Measurements from ENCODE around the gene AURKB. TPM values are rescaled to one million over a fixed set of nuclear protein-coding genes. Genes with fewer than 3 reads are reported as not detected.

Gene AURKB
- total RNA-seq, 1 donor from 2014 or later: 15.7 TPM

- TF ChIP-seq, protein P1, sequence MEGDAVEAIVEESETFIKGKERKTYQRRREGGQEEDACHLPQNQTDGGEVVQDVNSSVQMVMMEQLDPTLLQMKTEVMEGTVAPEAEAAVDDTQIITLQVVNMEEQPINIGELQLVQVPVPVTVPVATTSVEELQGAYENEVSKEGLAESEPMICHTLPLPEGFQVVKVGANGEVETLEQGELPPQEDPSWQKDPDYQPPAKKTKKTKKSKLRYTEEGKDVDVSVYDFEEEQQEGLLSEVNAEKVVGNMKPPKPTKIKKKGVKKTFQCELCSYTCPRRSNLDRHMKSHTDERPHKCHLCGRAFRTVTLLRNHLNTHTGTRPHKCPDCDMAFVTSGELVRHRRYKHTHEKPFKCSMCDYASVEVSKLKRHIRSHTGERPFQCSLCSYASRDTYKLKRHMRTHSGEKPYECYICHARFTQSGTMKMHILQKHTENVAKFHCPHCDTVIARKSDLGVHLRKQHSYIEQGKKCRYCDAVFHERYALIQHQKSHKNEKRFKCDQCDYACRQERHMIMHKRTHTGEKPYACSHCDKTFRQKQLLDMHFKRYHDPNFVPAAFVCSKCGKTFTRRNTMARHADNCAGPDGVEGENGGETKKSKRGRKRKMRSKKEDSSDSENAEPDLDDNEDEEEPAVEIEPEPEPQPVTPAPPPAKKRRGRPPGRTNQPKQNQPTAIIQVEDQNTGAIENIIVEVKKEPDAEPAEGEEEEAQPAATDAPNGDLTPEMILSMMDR (IDR thresholded peaks at IDR 0.05): no peak
- no peaks in the 10 kb centered on the region for H3K9me3 Mint-ChIP-seq (ENCODE audit: unreplicated experiment)
- no peaks in the 10 kb centered on the region for H3K4me1 Mint-ChIP-seq (ENCODE audit: unreplicated experiment)
- no peak overlapping the region for H3K27ac Mint-ChIP-seq (ENCODE audit: unreplicated experiment)
- no peaks in the 10 kb centered on the region for H3K27me3 Mint-ChIP-seq (ENCODE audit: unreplicated experiment)
- no peak for DNase-seq (ENCODE audit: extremely low spot score, unreplicated experiment)
- peaks cover 62% of the 10 kb centered on the region for H3K36me3 Mint-ChIP-seq (ENCODE audit: unreplicated experiment)
- H3K4me3 Mint-ChIP-seq (ENCODE audit: unreplicated experiment): no peak overlapping the region
Measured at GRCh38 chr17:8234361-8235270, 24.2 kb upstream of the AURKB start.

DNA sequence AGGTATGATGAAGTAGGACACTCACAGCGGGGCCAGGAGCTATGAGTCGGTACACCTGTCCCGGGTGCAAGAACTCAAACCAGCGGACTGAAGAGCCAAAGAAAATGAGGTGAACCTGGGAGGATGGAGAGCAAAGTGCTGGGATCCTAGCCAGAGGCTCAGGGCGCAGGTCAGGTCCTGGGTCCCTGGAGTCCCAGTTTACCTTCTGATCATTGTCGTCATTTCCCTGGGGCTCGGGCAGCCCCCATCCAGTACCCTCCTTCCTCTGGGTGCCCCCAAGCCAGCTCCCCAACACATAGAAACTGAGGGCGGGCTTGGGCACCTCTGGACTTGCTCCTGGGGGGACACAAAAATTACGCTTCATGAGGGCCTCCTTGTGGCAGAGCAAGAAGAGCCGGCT, 21.3 kb upstream of the AURKB start:
- peaks cover 55% of the 10 kb centered on the region for H3K36me3 Mint-ChIP-seq (ENCODE audit: unreplicated experiment)
- TF ChIP-seq, protein P1 (IDR thresholded peaks at IDR 0.05): no peak
- H3K4me3 Mint-ChIP-seq (ENCODE audit: unreplicated experiment): no peak overlapping the region
- H3K9me3 Mint-ChIP-seq (ENCODE audit: unreplicated experiment): no peaks in the 10 kb centered on the region
- no peaks in the 10 kb centered on the region for H3K27me3 Mint-ChIP-seq (ENCODE audit: unreplicated experiment)
- no peak overlapping the region for H3K27ac Mint-ChIP-seq (ENCODE audit: unreplicated experiment)
- peaks cover 8% of the 10 kb centered on the region for H3K4me1 Mint-ChIP-seq (ENCODE audit: unreplicated experiment)
- no peak for DNase-seq (ENCODE audit: extremely low spot score, unreplicated experiment)

- Mint-ChIP-seq H3K27me3 (ENCODE audit: unreplicated experiment) (no peaks in the 10 kb centered on the region), H3K4me1 (ENCODE audit: unreplicated experiment) (peaks cover 28% of the 10 kb centered on the region), H3K36me3 (ENCODE audit: unreplicated experiment) (peaks cover 25% of the 10 kb centered on the region), H3K4me3 (ENCODE audit: unreplicated experiment) (peak overlapping the region; percentile 78), H3K9me3 (ENCODE audit: unreplicated experiment) (no peaks in the 10 kb centered on the region), H3K27ac (ENCODE audit: unreplicated experiment) (peak overlapping the region; percentile 97)
- TF ChIP-seq, protein P1 (IDR thresholded peaks at IDR 0.05): no peak
- no peak for DNase-seq (ENCODE audit: extremely low spot score, unreplicated experiment)
Measured at GRCh38 chr17:8227238-8227581, 16.8 kb upstream of the AURKB start.

GRCh38 chr17:8226536-8227237, 16.3 kb upstream of the AURKB start:
- Mint-ChIP-seq H3K4me3 (ENCODE audit: unreplicated experiment) (peak overlapping the region; percentile 78), H3K9me3 (ENCODE audit: unreplicated experiment) (no peaks in the 10 kb centered on the region), H3K36me3 (ENCODE audit: unreplicated experiment) (peaks cover 21% of the 10 kb centered on the region), H3K27me3 (ENCODE audit: unreplicated experiment) (no peaks in the 10 kb centered on the region), H3K4me1 (ENCODE audit: unreplicated experiment) (peaks cover 28% of the 10 kb centered on the region), H3K27ac (ENCODE audit: unreplicated experiment) (peak overlapping the region; percentile 97)
- TF ChIP-seq, protein P1 (IDR thresholded peaks at IDR 0.05): no peak
- peak; percentile 95 for DNase-seq (ENCODE audit: extremely low spot score, unreplicated experiment)

Data from osteocyte (in vitro differentiated cells).